Pancreas (tissue), 10 donors: Measurements from ENCODE around the gene GCNA. TPM values are rescaled to one million over a fixed set of nuclear protein-coding genes. Genes with fewer than 3 reads are reported as not detected.
"Not testable (repeated sequence)": the region's sequence is repeated elsewhere in the genome, so short reads cannot be mapped to it uniquely, and the experiment has no call there.

Experiments
- ATAC-seq, 4 donors: fragments of 200-7000 bp; cut with Tn5 transposase; one replicate each; pipeline versions ENCODE4 v1.8.0 to v1.9.1; 2020; ENCODE audit warnings: mild to moderate bottlenecking in 4 of 4, moderate library complexity in 4 of 4
- DNase-seq, 6 donors: peaks; one replicate each; pipeline ENCODE4 v3.0.0-alpha.2; 2020
- FAIRE-seq: peaks from 2 replicates; lab custom pipeline; 2012; peaks lifted over from hg19 to GRCh38; lab: Jason Lieb, UNC
- H3K27ac ChIP-seq, 4 donors: fragments of 200-600 bp; sonication (generic); 1 replicate in 3 of 4; 2 replicates in 1 of 4; pipeline versions ENCODE4 v1.5.0 to v1.8.0; 2020
- H3K27me3 ChIP-seq, 4 donors: fragments of 200-600 bp; one replicate each; pipeline ENCODE4 v1.8.0; 2021
- H3K36me3 ChIP-seq, 3 donors: fragments of 200-600 bp; sonication (generic) in 1 of 3; one replicate each; pipeline versions ENCODE4 v1.5.0 to v1.8.0; 2020 to 2021
- H3K4me1 ChIP-seq, 3 donors: fragments of 200-600 bp; one replicate each; pipeline ENCODE4 v1.8.0; 2021
- H3K4me3 ChIP-seq, 4 donors: fragments of 200-600 bp; sonication (generic) in 2 of 4; one replicate each; pipeline versions ENCODE4 v1.5.0 to v1.8.0; 2020 to 2021
- H3K9me3 ChIP-seq, 4 donors: fragments of 200-600 bp; one replicate each; pipeline ENCODE4 v1.8.0; 2021
- WGBS, 2 donors: extraction: QIAGEN DNeasy Blood & Tissue Kit; methylation state at CpG; one replicate each; pipeline ENCODE4 v1.1.7; 2013; 5-methylcytosine and 5-hydroxymethylcytosine counted together
- intact Hi-C, 3 donors: fragments of 100-400 bp; cut with DNase I; formaldehyde crosslinking; loops; one replicate each; pipeline versions ENCODE4 v1.11.1 to v1.14.2; 2022
- polyA plus RNA-seq, 2 donors: library from polyadenylated mRNA; stranded (reverse); fragments of 200-250 nt; gene quantifications; one replicate each; pipeline ENCODE4 v1.2.3, GENCODE V29; 2013
- total RNA-seq, 6 donors: library from RNA; stranded (reverse); fragmentation: NEBNext Ultra II Directional in 4 of 6; extraction: Animal tissue kit (Norgen Biotek cat#: 25700) in 4 of 6; gene quantifications; one replicate each; pipeline versions ENCODE4 v1.2.1 to v1.2.4, GENCODE V29; 2021 to 2023
- TF ChIP-seq, protein P1 (sequence below), 4 donors: fragments of 200-600 bp; sonication (generic) in 3 of 4; IDR thresholded peaks; one replicate each; pipeline versions ENCODE4 v1.5.0 to v1.8.0; 2021; ENCODE audit warnings: antibody characterized with exemption in 4 of 4
- donor health status: healthy with polysubstance abuse.
- donor health status: DM: no; HTN: no; CAD: no; lungs with moderate emphysema.
- donor health status: DM: no; HTN: no; CAD: no.
- donor health status: control.
- donor health status: control.
- donor health status: Bipolar disorder and iron deficiency.
- donor health status: DM: yes; HTN: yes; CAD: no.
- donor health status: DM: no; HTN: no; CAD: no.
- donor health status: DM: no; HTN: no; CAD: no.
- donor health status: DM: yes; HTN: yes; CAD: no.

Gene GCNA
- total and polyA plus RNA-seq, 8 donors: 0.63 to 3.1 (median 0.97) TPM

- H3K27me3 ChIP-seq: no peaks in the 10 kb centered on the region
- ATAC-seq: no peak
- H3K4me1 ChIP-seq: no peaks in the 10 kb centered on the region
- no peaks in the 10 kb centered on the region for H3K9me3 ChIP-seq
- peaks cover 0 to 2% (median 0%) of the 10 kb centered on the region in 3 donors for H3K36me3 ChIP-seq
- no peak overlapping the region for H3K4me3 ChIP-seq
- FAIRE-seq: no peak
- intact Hi-C loops: no loop called here
- TF ChIP-seq, protein P1, sequence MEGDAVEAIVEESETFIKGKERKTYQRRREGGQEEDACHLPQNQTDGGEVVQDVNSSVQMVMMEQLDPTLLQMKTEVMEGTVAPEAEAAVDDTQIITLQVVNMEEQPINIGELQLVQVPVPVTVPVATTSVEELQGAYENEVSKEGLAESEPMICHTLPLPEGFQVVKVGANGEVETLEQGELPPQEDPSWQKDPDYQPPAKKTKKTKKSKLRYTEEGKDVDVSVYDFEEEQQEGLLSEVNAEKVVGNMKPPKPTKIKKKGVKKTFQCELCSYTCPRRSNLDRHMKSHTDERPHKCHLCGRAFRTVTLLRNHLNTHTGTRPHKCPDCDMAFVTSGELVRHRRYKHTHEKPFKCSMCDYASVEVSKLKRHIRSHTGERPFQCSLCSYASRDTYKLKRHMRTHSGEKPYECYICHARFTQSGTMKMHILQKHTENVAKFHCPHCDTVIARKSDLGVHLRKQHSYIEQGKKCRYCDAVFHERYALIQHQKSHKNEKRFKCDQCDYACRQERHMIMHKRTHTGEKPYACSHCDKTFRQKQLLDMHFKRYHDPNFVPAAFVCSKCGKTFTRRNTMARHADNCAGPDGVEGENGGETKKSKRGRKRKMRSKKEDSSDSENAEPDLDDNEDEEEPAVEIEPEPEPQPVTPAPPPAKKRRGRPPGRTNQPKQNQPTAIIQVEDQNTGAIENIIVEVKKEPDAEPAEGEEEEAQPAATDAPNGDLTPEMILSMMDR (IDR thresholded peaks at IDR 0.05): no peak
- 87 to 89% methylated on average over 7 of the region's 7 CpGs for WGBS, 2 donors
- no peak for DNase-seq
- no peak overlapping the region for H3K27ac ChIP-seq
These were observed 1.7 kb downstream of the GCNA start for GRCh38 chrX:71579990-71580380.

DNA sequence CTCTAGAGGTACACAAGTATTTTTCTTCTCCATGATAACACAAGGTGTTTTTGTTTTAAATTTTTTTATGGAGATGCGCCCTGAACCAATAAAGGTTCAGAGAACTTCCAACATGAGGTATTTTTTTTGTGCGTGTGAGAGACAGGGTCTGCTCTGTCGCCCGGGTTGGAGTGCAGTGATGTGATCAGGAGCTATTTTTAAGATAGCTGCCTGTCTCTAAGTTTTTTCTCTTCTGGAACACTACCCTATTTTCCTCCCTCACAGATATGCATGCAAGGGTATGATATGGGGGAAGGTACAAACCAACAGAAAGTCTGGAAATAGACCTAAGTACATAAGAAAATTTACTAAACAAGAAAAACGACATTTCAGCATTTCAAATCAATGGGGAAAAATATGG is 3.0 kb downstream of the GCNA start:
- Histone ChIP-seq H3K36me3 (no peaks in the 10 kb centered on the region), H3K4me3 (no peak overlapping the region), H3K27me3 (no peaks in the 10 kb centered on the region), H3K4me1 (no peaks in the 10 kb centered on the region), H3K9me3 (no peaks in the 10 kb centered on the region), H3K27ac (no peak overlapping the region)
- TF ChIP-seq, protein P1 (IDR thresholded peaks at IDR 0.05): no peak
- no peak for DNase-seq
- ATAC-seq: no peak
- 50 to 59% methylated on average over 5 of the region's 5 CpGs for whole genome bisulfite sequencing, 2 donors
- intact Hi-C loops: no loop called here
- FAIRE-seq: no peak

DNA sequence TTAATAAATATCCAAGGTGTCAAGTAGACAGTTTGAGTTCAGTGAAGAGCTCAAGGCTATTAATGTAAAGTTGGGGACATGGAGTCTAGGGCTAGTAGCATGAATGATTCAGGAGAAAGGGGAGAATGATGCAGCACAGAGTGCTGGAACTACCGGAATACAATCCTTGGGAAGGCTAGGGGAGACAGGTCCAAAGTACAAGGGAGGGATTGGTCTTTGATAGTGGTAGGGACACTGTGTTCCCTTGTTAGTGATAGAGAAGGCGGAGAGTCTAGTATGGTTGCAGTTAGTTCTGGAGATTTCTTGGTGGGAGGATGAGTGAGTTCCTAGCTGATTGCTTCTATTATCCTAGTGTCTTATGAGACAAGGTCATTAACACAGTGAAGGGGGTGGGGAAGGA is 8.7 kb downstream of the GCNA start:
- no peaks in the 10 kb centered on the region for H3K36me3 ChIP-seq
- no peaks in the 10 kb centered on the region for H3K27me3 ChIP-seq
- no peaks in the 10 kb centered on the region for H3K4me1 ChIP-seq
- WGBS, 2 donors: 49 to 79% methylated on average over 2 of the region's 2 CpGs
- ATAC-seq: peak in 1 of 4 donors; percentile 60
- TF ChIP-seq, protein P1 (IDR thresholded peaks at IDR 0.05): no peak
- DNase-seq: no peak
- no peak overlapping the region for H3K27ac ChIP-seq
- H3K9me3 ChIP-seq: no peaks in the 10 kb centered on the region
- no peak for FAIRE-seq
- no peak overlapping the region for H3K4me3 ChIP-seq
- intact Hi-C loops: no loop called here

GRCh38 chrX:71593210-71593609 is 15.0 kb downstream of the GCNA start:
- FAIRE-seq, H3K27ac ChIP-seq, ATAC-seq, H3K36me3 ChIP-seq, H3K27me3 ChIP-seq, DNase-seq, H3K4me1 ChIP-seq, H3K9me3 ChIP-seq, intact Hi-C loops, H3K4me3 ChIP-seq: not testable (repeated sequence)
- 80 to 95% methylated on average over 6 of the region's 8 CpGs for WGBS, 2 donors

DNA sequence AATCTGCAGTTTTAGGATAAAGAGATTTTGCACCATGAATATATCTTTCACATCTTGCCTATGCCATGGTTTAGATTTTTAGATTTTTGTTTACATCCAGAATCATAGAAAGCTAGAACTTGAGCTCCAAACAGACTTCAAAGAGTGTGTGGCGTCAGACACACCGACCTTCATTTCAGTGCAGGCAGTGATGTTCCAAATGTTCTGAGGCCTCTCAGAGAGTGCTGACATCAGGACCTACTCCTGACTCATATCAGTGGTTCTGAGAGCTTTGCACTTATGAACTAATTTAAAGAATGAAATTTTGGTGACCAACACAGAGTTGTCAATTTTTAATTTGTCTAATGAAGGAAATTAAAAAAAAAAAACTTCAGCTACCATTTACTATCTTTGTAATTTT is 21.7 kb downstream of the GCNA start:
- TF ChIP-seq, protein P1 (IDR thresholded peaks at IDR 0.05): no peak
- Histone ChIP-seq H3K4me3 (no peak overlapping the region), H3K36me3 (peaks cover 0 to 9% (median 7%) of the 10 kb centered on the region in 3 donors), H3K27ac (no peak overlapping the region), H3K9me3 (no peaks in the 10 kb centered on the region), H3K4me1 (no peaks in the 10 kb centered on the region), H3K27me3 (no peaks in the 10 kb centered on the region)
- ATAC-seq (no peak), DNase-seq (no peak), FAIRE-seq (no peak)
- WGBS, 2 donors: 84 to 92% methylated on average over 2 of the region's 2 CpGs
- intact Hi-C loops: no loop called here
